Measurements from ENCODE around the gene ZNF771. TPM values are rescaled to one million over a fixed set of nuclear protein-coding genes. Genes with fewer than 3 reads are reported as not detected.
A peak's percentile ranks its signal among the peaks of the same experiment; 100 is the strongest.

The ZNF771 gene
- total and polyA plus RNA-seq, 9 of the 15 experiments (the other 6 are each of a cell fraction or from before 2014, with no cell fraction given) = 1.5 to 12.6 (median 4.4) TPM

GRCh38 chr16:30369938-30370455, 37.4 kb upstream of the ZNF771 start (continued):
- TF ChIP-seq PHF8 (IDR thresholded peaks at IDR 0.05; ENCODE audit: borderline replicate concordance, low read length) (peak; percentile 55; the same call in 1 of the 2 replicates), SFPQ (IDR thresholded peaks at IDR 0.05; ENCODE audit: low read depth, low read length) (no peak), ZNF639 (CRISPR knock-in tag; conservative IDR thresholded peaks at IDR 0.05 in 1 of 2, IDR thresholded peaks at IDR 0.05 in 1 of 2) (0 out of 4 replicates have a peak, but pooled peaks of 1 of the 2 experiments have one; percentile 25), RB1 (IDR thresholded peaks at IDR 0.05; ENCODE audit: low read depth) (peak; percentile 68; the same call in 1 of the 2 replicates), POLR2AphosphoS2 (IDR thresholded peaks at IDR 0.05; ENCODE audit: low read length) (no peak), ZNF133 (CRISPR knock-in tag; IDR thresholded peaks at IDR 0.05) (no peak), ZNF785 (CRISPR knock-in tag; IDR thresholded peaks at IDR 0.05) (no peak)

Measured in K562 (cell line).